Measurements from ENCODE around the gene SUOX. TPM values are rescaled to one million over a fixed set of nuclear protein-coding genes. Genes with fewer than 3 reads are reported as not detected.

The SUOX gene
- total RNA-seq, 3 donors from 2014 or later: 0.68 to 1.3 (median 1.2) TPM

- Mint-ChIP-seq H3K4me1 (ENCODE audit: low read depth) (peaks cover 30% of the 10 kb centered on the region), H3K4me3 (no peak overlapping the region), H3K27me3 (ENCODE audit: low read depth) (no peaks in the 10 kb centered on the region), H3K36me3 (ENCODE audit: insufficient read depth) (peaks cover 22% of the 10 kb centered on the region), H3K9me3 (no peaks in the 10 kb centered on the region)
- DNase-seq: no peak
- ATAC-seq: no peak
These were observed 49.1 kb downstream of the SUOX start for GRCh38 chr12:56046027-56046780.

GRCh38 chr12:56053407-56053893, 56.4 kb downstream of the SUOX start:
- Mint-ChIP-seq H3K9me3 (no peaks in the 10 kb centered on the region), H3K4me1 (ENCODE audit: low read depth) (peaks cover 3% of the 10 kb centered on the region), H3K4me3 (no peak overlapping the region), H3K27me3 (ENCODE audit: low read depth) (no peaks in the 10 kb centered on the region), H3K36me3 (ENCODE audit: insufficient read depth) (no peaks in the 10 kb centered on the region)
- ATAC-seq (no peak), DNase-seq (no peak)

Other genes with a start within 250 kb of the SUOX start
- 10 to 100 TPM; 65.8 to 78.5 (median 69.6) TPM for gene SARNP, start 179.6 kb upstream of the SUOX start, total RNA-seq
- 10 to 100 TPM; 45.9 to 57.0 (median 49.9) TPM for gene ORMDL2, start 179.2 kb upstream of the SUOX start, total RNA-seq
- 10 to 100 TPM; 32.4 to 38.2 (median 33.5) TPM for gene DNAJC14, start 167.7 kb upstream of the SUOX start, total RNA-seq
- gene MMP19, start 154.3 kb upstream of the SUOX start, total RNA-seq: not detected
- gene PYM1, start 69.4 kb upstream of the SUOX start, total RNA-seq: 10 to 100 TPM; 24.9 to 30.0 (median 28.4) TPM
- 100 to 1,000 TPM; 132 to 164 (median 153) TPM for gene DGKA, start 66.1 kb upstream of the SUOX start, total RNA-seq
- gene PMEL, start 31.2 kb upstream of the SUOX start, total RNA-seq: under 1 TPM in 2 of 3 donors, not detected in 1; 0.13 to 0.41 TPM
- gene CDK2, start 30.4 kb upstream of the SUOX start, total RNA-seq: 10 to 100 TPM; 65.4 to 80.1 (median 74.1) TPM
- 10 to 100 TPM; 18.5 to 27.5 (median 22.6) TPM for gene RAB5B, start 23.2 kb upstream of the SUOX start, total RNA-seq
- gene IKZF4, start 23.8 kb downstream of the SUOX start, total RNA-seq: 10 to 100 TPM in 2 of 3 donors, 1 to 10 TPM in 1; 9.4 to 14.6 (median 10.5) TPM
- 100 to 1,000 TPM in 2 of 3 donors, 10 to 100 TPM in 1; 73.1 to 118 (median 110) TPM for gene RPS26, start 44.6 kb downstream of the SUOX start, total RNA-seq
- gene ERBB3, start 82.9 kb downstream of the SUOX start, total RNA-seq: 1 to 10 TPM in 1 of 3 donors, under 1 TPM in 2; 0.48 to 1.6 (median 0.63) TPM
- gene PA2G4, start 107.3 kb downstream of the SUOX start, total RNA-seq: 100 to 1,000 TPM; 538 to 590 (median 573) TPM
- gene RPL41, start 119.4 kb downstream of the SUOX start, total RNA-seq: 1,000 to 10,000 TPM; 3,827 to 4,080 (median 3,837) TPM
- 1 to 10 TPM; 7.4 to 8.3 (median 8.2) TPM for gene ZC3H10, start 121.0 kb downstream of the SUOX start, total RNA-seq
- gene ESYT1, start 131.0 kb downstream of the SUOX start, total RNA-seq: 100 to 1,000 TPM in 2 of 3 donors, 10 to 100 TPM in 1; 95.9 to 113 (median 106) TPM
- gene MYL6B, start 155.3 kb downstream of the SUOX start, total RNA-seq: 10 to 100 TPM; 30.3 to 34.5 (median 30.8) TPM
- 100 to 1,000 TPM; 684 to 725 (median 686) TPM for gene MYL6, start 161.1 kb downstream of the SUOX start, total RNA-seq
- gene SMARCC2, start 192.2 kb downstream of the SUOX start, total RNA-seq: 10 to 100 TPM; 85.7 to 92.9 (median 86.4) TPM
- gene RNF41, start 224.6 kb downstream of the SUOX start, total RNA-seq: 10 to 100 TPM; 39.3 to 45.6 (median 40.1) TPM
- 100 to 1,000 TPM in 1 of 3 donors, 10 to 100 TPM in 2; 92.7 to 103 (median 98.9) TPM for gene NABP2, start 227.1 kb downstream of the SUOX start, total RNA-seq
- under 1 TPM; 0.53 to 0.84 (median 0.79) TPM for gene SLC39A5, start 232.8 kb downstream of the SUOX start, total RNA-seq

All from activated T-cell treated with anti-CD3 and anti-CD28 coated beads, Interleukin-2, amount 50 U/mL, for 4 hours (primary cell).